ENCODE results near the gene ARHGEF28.

Gene ARHGEF28

DNA sequence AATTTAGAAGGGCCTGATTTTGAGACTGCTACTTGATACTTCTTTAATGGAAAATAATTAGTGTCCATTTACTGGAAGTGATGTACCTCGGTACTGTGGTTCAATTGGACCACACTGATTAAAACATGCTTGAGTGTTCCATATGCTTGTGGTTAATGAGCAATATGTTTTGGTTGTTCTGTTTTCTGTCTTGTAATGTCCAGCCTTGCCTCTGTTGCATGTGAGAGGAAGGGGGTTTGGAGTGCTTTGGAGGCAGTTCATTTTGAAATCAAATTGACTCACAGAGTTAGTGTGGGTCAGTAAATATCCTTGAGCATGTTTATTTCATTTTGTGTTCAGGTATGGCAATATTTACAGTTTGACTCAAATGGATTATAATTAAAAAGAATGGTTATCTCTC lies 334.4 kb downstream of the ARHGEF28 start:
- TF ChIP-seq, protein P1, sequence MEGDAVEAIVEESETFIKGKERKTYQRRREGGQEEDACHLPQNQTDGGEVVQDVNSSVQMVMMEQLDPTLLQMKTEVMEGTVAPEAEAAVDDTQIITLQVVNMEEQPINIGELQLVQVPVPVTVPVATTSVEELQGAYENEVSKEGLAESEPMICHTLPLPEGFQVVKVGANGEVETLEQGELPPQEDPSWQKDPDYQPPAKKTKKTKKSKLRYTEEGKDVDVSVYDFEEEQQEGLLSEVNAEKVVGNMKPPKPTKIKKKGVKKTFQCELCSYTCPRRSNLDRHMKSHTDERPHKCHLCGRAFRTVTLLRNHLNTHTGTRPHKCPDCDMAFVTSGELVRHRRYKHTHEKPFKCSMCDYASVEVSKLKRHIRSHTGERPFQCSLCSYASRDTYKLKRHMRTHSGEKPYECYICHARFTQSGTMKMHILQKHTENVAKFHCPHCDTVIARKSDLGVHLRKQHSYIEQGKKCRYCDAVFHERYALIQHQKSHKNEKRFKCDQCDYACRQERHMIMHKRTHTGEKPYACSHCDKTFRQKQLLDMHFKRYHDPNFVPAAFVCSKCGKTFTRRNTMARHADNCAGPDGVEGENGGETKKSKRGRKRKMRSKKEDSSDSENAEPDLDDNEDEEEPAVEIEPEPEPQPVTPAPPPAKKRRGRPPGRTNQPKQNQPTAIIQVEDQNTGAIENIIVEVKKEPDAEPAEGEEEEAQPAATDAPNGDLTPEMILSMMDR (IDR thresholded peaks at IDR 0.05; ENCODE audit: low read depth, low read length): no peak
- no peaks in the 10 kb centered on the region for H3K9me3 ChIP-seq
- H3K36me3 ChIP-seq: no peaks in the 10 kb centered on the region
- H3K4me1 ChIP-seq: peaks cover 4% of the 10 kb centered on the region; the same call in 1 of the 2 replicates
- H3K27me3 ChIP-seq: no peaks in the 10 kb centered on the region
- no peak overlapping the region for H3K4me3 ChIP-seq (ENCODE audit: low read depth, low read length)
- DNase-seq: no peak

DNA sequence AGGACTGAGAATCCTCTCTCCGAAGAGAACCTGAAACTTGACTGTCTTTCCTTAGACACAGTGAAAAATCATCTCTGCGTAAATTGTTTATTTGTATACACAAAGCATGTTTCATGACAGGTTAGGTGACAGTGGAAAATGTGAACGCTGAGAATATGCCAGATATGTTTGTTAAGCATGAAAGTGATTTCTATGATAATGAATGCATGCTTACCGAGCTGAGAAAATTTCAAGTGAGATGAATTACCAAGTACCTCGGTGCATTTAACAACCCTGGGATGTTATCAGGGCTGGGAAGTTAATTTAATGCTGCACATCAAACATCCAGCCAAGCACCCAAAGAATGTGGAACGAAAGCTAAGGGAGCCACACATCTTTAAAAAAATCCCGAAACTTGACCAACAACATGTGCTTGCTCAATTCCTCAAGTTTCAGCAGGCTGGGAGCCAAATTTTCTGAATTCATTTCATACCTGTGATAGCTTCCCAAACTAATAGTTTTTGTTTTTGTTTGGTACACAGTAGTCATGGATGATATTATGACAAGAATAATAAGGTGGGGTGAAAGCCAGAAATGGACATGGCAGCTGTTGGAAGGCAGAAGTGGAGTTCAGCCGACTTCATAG lies 336.9 kb downstream of the ARHGEF28 start:
- Histone ChIP-seq H3K4me1 (peaks cover 4% of the 10 kb centered on the region; the same call in 1 of the 2 replicates), H3K36me3 (no peaks in the 10 kb centered on the region), H3K27me3 (no peaks in the 10 kb centered on the region), H3K4me3 (ENCODE audit: low read depth, low read length) (no peak overlapping the region), H3K9me3 (no peaks in the 10 kb centered on the region)
- TF ChIP-seq, protein P1 (IDR thresholded peaks at IDR 0.05; ENCODE audit: low read depth, low read length): no peak
- no peak for DNase-seq

DNA sequence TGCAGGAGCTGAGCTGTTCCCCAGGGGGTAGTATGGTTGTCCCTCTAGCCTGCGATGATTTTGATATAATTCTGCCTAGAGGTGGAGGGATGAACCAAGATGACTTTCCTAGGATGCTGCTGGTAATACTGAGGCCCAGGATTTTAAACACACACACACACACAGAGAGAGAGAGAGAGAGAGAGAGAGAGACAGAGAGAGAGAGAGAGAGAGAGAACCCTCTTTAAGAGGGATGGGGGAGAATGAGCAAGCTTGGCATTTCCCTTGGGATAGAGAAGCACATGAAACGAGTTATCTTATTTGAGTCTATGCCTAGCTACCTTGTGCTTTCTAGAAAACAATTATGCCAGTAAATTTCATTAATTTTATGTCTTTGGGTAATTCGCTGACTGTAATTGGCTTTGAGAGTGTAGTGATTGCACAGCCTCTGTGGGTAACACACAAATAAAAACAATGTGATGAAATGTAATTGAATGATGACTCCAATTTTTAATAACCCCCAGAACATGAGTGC lies 338.4 kb downstream of the ARHGEF28 start:
- no peak for DNase-seq
- H3K4me1 ChIP-seq: peaks cover 4% of the 10 kb centered on the region; the same call in 1 of the 2 replicates
- no peaks in the 10 kb centered on the region for H3K27me3 ChIP-seq
- TF ChIP-seq, protein P1 (IDR thresholded peaks at IDR 0.05; ENCODE audit: low read depth, low read length): no peak
- no peaks in the 10 kb centered on the region for H3K9me3 ChIP-seq
- H3K4me3 ChIP-seq (ENCODE audit: low read depth, low read length): no peak overlapping the region
- no peaks in the 10 kb centered on the region for H3K36me3 ChIP-seq

DNA sequence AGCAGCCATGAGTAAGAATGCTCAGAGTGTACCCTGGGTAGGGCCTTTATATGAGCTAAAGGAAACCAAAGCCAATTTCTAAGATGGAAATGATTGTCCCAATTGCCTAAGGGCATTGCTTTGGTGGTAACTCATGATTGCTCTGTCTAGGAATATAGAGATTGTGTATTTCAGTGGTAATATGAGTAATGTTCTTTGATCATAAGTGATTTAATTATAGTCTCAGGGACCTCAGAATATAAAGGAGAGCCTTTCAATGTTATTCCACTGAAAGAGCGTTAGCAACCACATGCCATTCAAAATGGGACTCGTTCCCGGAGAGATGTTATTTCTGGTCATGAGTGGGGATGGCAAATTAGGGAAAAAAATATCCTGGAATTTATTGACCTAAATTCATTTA lies 340.5 kb downstream of the ARHGEF28 start:
- H3K36me3 ChIP-seq: no peaks in the 10 kb centered on the region
- DNase-seq: no peak
- no peak overlapping the region for H3K4me3 ChIP-seq (ENCODE audit: low read depth, low read length)
- no peaks in the 10 kb centered on the region for H3K27me3 ChIP-seq
- no peaks in the 10 kb centered on the region for H3K9me3 ChIP-seq
- TF ChIP-seq, protein P1 (IDR thresholded peaks at IDR 0.05; ENCODE audit: low read depth, low read length): no peak
- H3K4me1 ChIP-seq: peaks cover 4% of the 10 kb centered on the region; the same call in 1 of the 2 replicates

DNA sequence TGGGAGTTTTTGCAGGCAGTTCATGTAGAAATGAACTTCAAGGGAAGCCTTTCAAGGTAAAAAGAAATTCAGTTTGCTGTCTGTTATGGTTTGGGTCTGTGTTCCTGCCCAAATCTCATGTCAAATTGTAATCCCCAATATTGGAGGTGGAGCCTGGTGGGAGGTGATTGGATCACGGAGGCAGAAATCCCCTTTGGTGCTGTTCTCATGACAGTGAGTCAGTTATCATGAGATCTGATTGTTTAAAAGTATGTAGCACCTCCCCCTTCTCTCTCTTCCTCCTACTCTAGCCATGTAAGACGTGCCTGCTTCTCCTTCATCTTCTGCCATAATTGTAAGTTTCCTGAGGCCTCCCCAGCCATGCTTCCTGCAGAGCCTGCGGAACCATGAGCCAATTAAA lies 341.4 kb downstream of the ARHGEF28 start:
- Histone ChIP-seq H3K9me3 (no peaks in the 10 kb centered on the region), H3K4me3 (ENCODE audit: low read depth, low read length) (no peak overlapping the region), H3K27me3 (no peaks in the 10 kb centered on the region), H3K4me1 (peaks cover 4% of the 10 kb centered on the region; the same call in 1 of the 2 replicates), H3K36me3 (no peaks in the 10 kb centered on the region)
- DNase-seq: no peak
- TF ChIP-seq, protein P1 (IDR thresholded peaks at IDR 0.05; ENCODE audit: low read depth, low read length): no peak

DNA sequence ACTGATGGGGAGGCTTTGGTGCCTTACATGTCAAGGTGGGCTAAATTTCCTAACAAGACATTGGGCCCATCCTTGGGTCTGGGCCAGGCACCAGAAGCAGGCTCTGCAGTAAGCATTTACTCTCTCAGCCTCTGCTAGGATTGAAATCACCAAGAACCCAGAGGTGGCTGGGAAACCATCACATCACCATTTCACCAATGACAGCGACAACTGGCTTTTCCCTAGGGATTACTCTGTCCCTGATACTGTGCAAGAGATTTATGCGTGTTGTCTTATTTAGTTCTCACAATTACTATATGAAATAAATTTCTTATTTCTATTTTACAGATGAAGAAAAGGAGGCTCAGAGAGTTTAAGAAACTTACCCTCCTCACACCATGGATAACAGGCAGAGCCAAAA lies 342.2 kb downstream of the ARHGEF28 start:
- Histone ChIP-seq H3K4me3 (ENCODE audit: low read depth, low read length) (no peak overlapping the region), H3K9me3 (no peaks in the 10 kb centered on the region), H3K36me3 (no peaks in the 10 kb centered on the region), H3K4me1 (peaks cover 4% of the 10 kb centered on the region; the same call in 1 of the 2 replicates), H3K27me3 (no peaks in the 10 kb centered on the region)
- DNase-seq: no peak
- TF ChIP-seq, protein P1 (IDR thresholded peaks at IDR 0.05; ENCODE audit: low read depth, low read length): no peak

All from BE2C (cell line).